Hepatocyte (in vitro differentiated cells): ENCODE results near the gene TPCN2. TPM values are rescaled to one million over a fixed set of nuclear protein-coding genes. Genes with fewer than 3 reads are reported as not detected.

Source experiments
- DNase-seq: peaks from one replicate; pipeline ENCODE4 v3.0.0-alpha.2; 2016; ENCODE audit warnings: low spot score
- H2AFZ ChIP-seq: fragments of 200-600 bp; sonication (generic); 2 replicates; pipeline ENCODE4 v1.6.0; 2016; ENCODE audit warnings: antibody characterized with exemption, mild to moderate bottlenecking
- H3K27ac ChIP-seq: fragments of 200-600 bp; sonication (generic); 2 replicates; pipeline ENCODE4 v1.5.1; 2016; ENCODE audit warnings: mild to moderate bottlenecking
- H3K27me3 ChIP-seq: fragments of 200-600 bp; sonication (generic); 2 replicates; pipeline ENCODE4 v1.6.1; 2016
- H3K36me3 ChIP-seq: fragments of 200-600 bp; sonication (generic); replicated peaks from 2 replicates; pipeline ENCODE4 v1.5.1; 2016; ENCODE audit warnings: low read depth; ENCODE audit not compliant: insufficient read depth
- H3K4me1 ChIP-seq: fragments of 200-600 bp; sonication (generic); 2 replicates; pipeline ENCODE4 v1.5.1; 2016; ENCODE audit warnings: mild to moderate bottlenecking, moderate library complexity; ENCODE audit not compliant: insufficient read depth
- H3K4me2 ChIP-seq: fragments of 200-600 bp; sonication (generic); 2 replicates; pipeline ENCODE4 v1.6.0; 2016
- H3K4me3 ChIP-seq: fragments of 200-600 bp; sonication (generic); 2 replicates; pipeline ENCODE4 v1.5.1; 2016; ENCODE audit warnings: mild to moderate bottlenecking
- H3K79me2 ChIP-seq: fragments of 200-600 bp; sonication (generic); 2 replicates; pipeline ENCODE4 v1.6.0; 2017; ENCODE audit warnings: mild to moderate bottlenecking
- H3K9me2 ChIP-seq: fragments of 200-600 bp; sonication (generic); replicated peaks from 2 replicates; pipeline ENCODE4 v1.6.0; 2017; ENCODE audit warnings: mild to moderate bottlenecking; ENCODE audit not compliant: insufficient read depth
- H3K9me3 ChIP-seq: fragments of 200-600 bp; sonication (generic); 2 replicates; pipeline ENCODE4 v1.5.1; 2016; ENCODE audit warnings: low read depth, mild to moderate bottlenecking
- H4K20me1 ChIP-seq: fragments of 200-600 bp; sonication (generic); 2 replicates; pipeline ENCODE4 v1.6.0; 2016; ENCODE audit warnings: mild to moderate bottlenecking; ENCODE audit not compliant: insufficient read depth, poor library complexity, severe bottlenecking
- CTCF ChIP-seq: fragments of 200-600 bp; sonication (generic); IDR thresholded peaks from 2 replicates; pipeline ENCODE4 v1.5.1; 2016; ENCODE audit warnings: antibody characterized with exemption, mild to moderate bottlenecking; ENCODE audit not compliant: poor library complexity
- EZH2 ChIP-seq: fragments of 200-600 bp; sonication (generic); IDR thresholded peaks from 2 replicates; pipeline ENCODE4 v1.6.1; 2016; ENCODE audit warnings: antibody characterized with exemption, mild to moderate bottlenecking, borderline replicate concordance
- EZH2phosphoT487 ChIP-seq: fragments of 200-600 bp; sonication (generic); IDR thresholded peaks from one replicate; pipeline ENCODE4 v1.6.1; 2018; ENCODE audit warnings: antibody characterized with exemption, mild to moderate bottlenecking, low read depth, moderate library complexity; ENCODE audit not compliant: unreplicated experiment, severe bottlenecking
- WGBS: methylation state at CpG from one replicate; pipeline ENCODE4 v1.1.6; 2016; ENCODE audit warnings: low lambda C conversion rate; ENCODE audit errors: missing lambda C conversion rate; 5-methylcytosine and 5-hydroxymethylcytosine counted together
- polyA plus RNA-seq: library from polyadenylated mRNA; unstranded; fragments of >200 nt; fragmentation: Nextera tagmentation; extraction: Ambion mirVana; gene quantifications from 2 replicates; pipeline ENCODE4 v1.2.1, GENCODE V29; 2016
- total RNA-seq: library from RNA; depleted of rRNA; stranded (reverse); fragments of >200 nt; gene quantifications from 2 replicates; pipeline ENCODE4 v1.2.3, GENCODE V29; 2014

The TPCN2 gene
- total and polyA plus RNA-seq, 2 experiments from 2014 or later, result 16.6 to 21.3 TPM

- H3K79me2 ChIP-seq, result no peaks in the 10 kb centered on the region
- H3K9me3 ChIP-seq, result no peaks in the 10 kb centered on the region
- peaks cover 25% of the 10 kb centered on the region for H3K4me1 ChIP-seq
- TF ChIP-seq EZH2 (no peak), EZH2phosphoT487 (no peak), CTCF (no peak)
- no peak overlapping the region for H2AFZ ChIP-seq
- DNase-seq, result peak; percentile 3
- H4K20me1 ChIP-seq, result no peaks in the 10 kb centered on the region
- WGBS, result 84% methylated on average over 13 of the region's 13 CpGs
- no peak overlapping the region for H3K27ac ChIP-seq
- H3K9me2 ChIP-seq, result no peaks in the 10 kb centered on the region
- no peak overlapping the region for H3K4me2 ChIP-seq
- no peaks in the 10 kb centered on the region for H3K36me3 ChIP-seq
- H3K4me3 ChIP-seq, result no peak overlapping the region
- H3K27me3 ChIP-seq, result no peaks in the 10 kb centered on the region
Observed at GRCh38 chr11:69004411-69005182, 44.1 kb upstream of the TPCN2 start.

- 99% methylated on average over 27 of the region's 27 CpGs for WGBS
- Histone ChIP-seq H2AFZ (no peak overlapping the region), H3K9me2 (no peaks in the 10 kb centered on the region), H3K4me3 (no peak overlapping the region), H3K4me2 (no peak overlapping the region), H3K4me1 (peaks cover 31% of the 10 kb centered on the region), H4K20me1 (no peaks in the 10 kb centered on the region), H3K9me3 (no peaks in the 10 kb centered on the region), H3K27me3 (no peaks in the 10 kb centered on the region), H3K36me3 (no peaks in the 10 kb centered on the region), H3K27ac (no peak overlapping the region), H3K79me2 (no peaks in the 10 kb centered on the region)
- TF ChIP-seq EZH2phosphoT487 (no peak), CTCF (no peak), EZH2 (no peak)
- no peak for DNase-seq
Observed at GRCh38 chr11:69005183-69005630, 43.5 kb upstream of the TPCN2 start.

- no peak overlapping the region for H3K27ac ChIP-seq
- no peak for TF ChIP-seq EZH2
- no peak for TF ChIP-seq EZH2phosphoT487
- TF ChIP-seq CTCF, result no peak
- H3K27me3 ChIP-seq, result no peaks in the 10 kb centered on the region
- H3K36me3 ChIP-seq, result no peaks in the 10 kb centered on the region
- no peak overlapping the region for H3K4me3 ChIP-seq
- no peak for DNase-seq
- H2AFZ ChIP-seq, result no peak overlapping the region
- no peaks in the 10 kb centered on the region for H4K20me1 ChIP-seq
- no peaks in the 10 kb centered on the region for H3K9me2 ChIP-seq
- H3K79me2 ChIP-seq, result no peaks in the 10 kb centered on the region
- H3K4me2 ChIP-seq, result no peak overlapping the region
- WGBS, result 96% methylated on average over 39 of the region's 48 CpGs
- H3K9me3 ChIP-seq, result no peaks in the 10 kb centered on the region
- peaks cover 37% of the 10 kb centered on the region for H3K4me1 ChIP-seq
Observed at GRCh38 chr11:69005631-69006368, 42.9 kb upstream of the TPCN2 start.
